ENCODE results near the gene CTDSPL. TPM values are rescaled to one million over a fixed set of nuclear protein-coding genes. Genes with fewer than 3 reads are reported as not detected.
A peak's percentile ranks its signal among the peaks of the same experiment; 100 is the strongest.

The CTDSPL gene
- total and polyA plus RNA-seq, 2 of the 13 experiments (the other 11 are each of a cell fraction or from before 2014, with no cell fraction given): 26.1 to 142 TPM

DNA sequence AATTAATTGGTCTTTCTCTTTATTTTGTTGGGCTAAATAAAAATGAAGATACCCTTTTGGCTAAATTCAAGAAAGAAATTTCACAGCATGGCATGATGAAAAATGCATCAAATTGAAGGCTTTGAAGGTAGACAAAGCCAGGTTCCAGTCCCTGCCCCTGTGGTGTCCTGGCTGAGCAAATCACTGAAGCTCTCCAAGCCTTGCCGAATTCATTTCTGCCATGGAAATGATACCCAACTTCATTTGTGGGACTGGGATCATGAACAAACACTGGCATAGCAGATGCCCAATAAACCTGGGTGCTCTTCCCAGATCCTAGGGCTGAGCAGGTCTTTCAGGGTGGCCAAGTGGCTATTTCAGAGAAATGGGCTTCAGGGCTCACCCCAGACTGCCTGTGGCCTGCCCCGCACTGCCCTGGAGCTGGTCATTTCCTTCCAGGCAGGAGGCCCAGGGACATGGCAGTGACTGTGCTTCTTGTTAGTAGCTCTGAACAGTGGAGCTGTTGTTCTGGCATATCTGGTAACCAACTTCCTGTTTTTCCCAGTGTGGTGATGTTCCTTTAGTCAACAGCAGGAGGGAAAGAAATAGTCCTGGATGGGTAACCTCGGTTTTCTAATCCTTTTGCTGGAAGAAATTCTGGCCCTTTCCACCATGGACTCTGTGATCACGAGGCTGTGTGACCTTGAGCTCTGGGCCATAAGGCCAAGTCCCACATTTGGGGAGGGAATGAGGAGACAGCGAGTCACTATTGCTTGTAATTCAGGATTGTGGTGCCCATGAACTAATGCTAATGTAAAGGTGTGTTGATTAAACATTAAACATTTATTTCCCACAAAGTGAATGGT is 47.6 kb downstream of the CTDSPL start (continued):
- TF ChIP-seq ZNF788 (CRISPR knock-in tag; IDR thresholded peaks at IDR 0.05; ENCODE audit: borderline replicate concordance) (no peak; the same call in 1 of the 2 replicates), ZNF572 (CRISPR knock-in tag; IDR thresholded peaks at IDR 0.05) (no peak), GABPB1 (CRISPR knock-in tag; IDR thresholded peaks at IDR 0.05) (peak; percentile 61), HOXD1 (CRISPR knock-in tag; IDR thresholded peaks at IDR 0.05) (peak; percentile 12; the same call in 1 of the 2 replicates), FOXC1 (CRISPR knock-in tag; IDR thresholded peaks at IDR 0.05; ENCODE audit: borderline replicate concordance) (no peak), JARID2 (CRISPR knock-in tag; IDR thresholded peaks at IDR 0.05; ENCODE audit: insufficient replicate concordance) (peak; percentile 41), GPN1 (CRISPR knock-in tag; IDR thresholded peaks at IDR 0.05; ENCODE audit: borderline replicate concordance) (no peak), CBX5 (CRISPR knock-in tag; IDR thresholded peaks at IDR 0.05; ENCODE audit: borderline replicate concordance) (peak; percentile 71; the same call in 1 of the 2 replicates), ZNF776 (CRISPR knock-in tag; IDR thresholded peaks at IDR 0.05) (no peak), ZNF143 (CRISPR knock-in tag; IDR thresholded peaks at IDR 0.05) (no peak), GATA4 (IDR thresholded peaks at IDR 0.05; ENCODE audit: borderline replicate concordance, low read depth) (peak; percentile 65; the same call in 1 of the 2 replicates), ZNF550 (CRISPR knock-in tag; IDR thresholded peaks at IDR 0.05; ENCODE audit: borderline replicate concordance) (no peak), AHR (CRISPR knock-in tag; IDR thresholded peaks at IDR 0.05) (0 out of 2 replicates have a peak, but pooled peaks have one; percentile 42), PHF5A (CRISPR knock-in tag; IDR thresholded peaks at IDR 0.05; ENCODE audit: low read depth, unreplicated experiment) (peak; percentile 64), SP1 (IDR thresholded peaks at IDR 0.05) (no peak), SP1 (CRISPR knock-in tag; IDR thresholded peaks at IDR 0.05) (peak; percentile 23; the same call in 1 of the 2 replicates)
- TF ChIP-seq, protein P1, sequence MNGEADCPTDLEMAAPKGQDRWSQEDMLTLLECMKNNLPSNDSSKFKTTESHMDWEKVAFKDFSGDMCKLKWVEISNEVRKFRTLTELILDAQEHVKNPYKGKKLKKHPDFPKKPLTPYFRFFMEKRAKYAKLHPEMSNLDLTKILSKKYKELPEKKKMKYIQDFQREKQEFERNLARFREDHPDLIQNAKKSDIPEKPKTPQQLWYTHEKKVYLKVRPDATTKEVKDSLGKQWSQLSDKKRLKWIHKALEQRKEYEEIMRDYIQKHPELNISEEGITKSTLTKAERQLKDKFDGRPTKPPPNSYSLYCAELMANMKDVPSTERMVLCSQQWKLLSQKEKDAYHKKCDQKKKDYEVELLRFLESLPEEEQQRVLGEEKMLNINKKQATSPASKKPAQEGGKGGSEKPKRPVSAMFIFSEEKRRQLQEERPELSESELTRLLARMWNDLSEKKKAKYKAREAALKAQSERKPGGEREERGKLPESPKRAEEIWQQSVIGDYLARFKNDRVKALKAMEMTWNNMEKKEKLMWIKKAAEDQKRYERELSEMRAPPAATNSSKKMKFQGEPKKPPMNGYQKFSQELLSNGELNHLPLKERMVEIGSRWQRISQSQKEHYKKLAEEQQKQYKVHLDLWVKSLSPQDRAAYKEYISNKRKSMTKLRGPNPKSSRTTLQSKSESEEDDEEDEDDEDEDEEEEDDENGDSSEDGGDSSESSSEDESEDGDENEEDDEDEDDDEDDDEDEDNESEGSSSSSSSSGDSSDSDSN (CRISPR knock-in tag; IDR thresholded peaks at IDR 0.05): 0 out of 2 replicates have a peak, but pooled peaks have one; percentile 17
- TF ChIP-seq, protein P2, sequence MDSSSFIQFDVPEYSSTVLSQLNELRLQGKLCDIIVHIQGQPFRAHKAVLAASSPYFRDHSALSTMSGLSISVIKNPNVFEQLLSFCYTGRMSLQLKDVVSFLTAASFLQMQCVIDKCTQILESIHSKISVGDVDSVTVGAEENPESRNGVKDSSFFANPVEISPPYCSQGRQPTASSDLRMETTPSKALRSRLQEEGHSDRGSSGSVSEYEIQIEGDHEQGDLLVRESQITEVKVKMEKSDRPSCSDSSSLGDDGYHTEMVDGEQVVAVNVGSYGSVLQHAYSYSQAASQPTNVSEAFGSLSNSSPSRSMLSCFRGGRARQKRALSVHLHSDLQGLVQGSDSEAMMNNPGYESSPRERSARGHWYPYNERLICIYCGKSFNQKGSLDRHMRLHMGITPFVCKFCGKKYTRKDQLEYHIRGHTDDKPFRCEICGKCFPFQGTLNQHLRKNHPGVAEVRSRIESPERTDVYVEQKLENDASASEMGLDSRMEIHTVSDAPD (CRISPR knock-in tag; IDR thresholded peaks at IDR 0.05): peak; percentile 67
- TF ChIP-seq, protein P3, sequence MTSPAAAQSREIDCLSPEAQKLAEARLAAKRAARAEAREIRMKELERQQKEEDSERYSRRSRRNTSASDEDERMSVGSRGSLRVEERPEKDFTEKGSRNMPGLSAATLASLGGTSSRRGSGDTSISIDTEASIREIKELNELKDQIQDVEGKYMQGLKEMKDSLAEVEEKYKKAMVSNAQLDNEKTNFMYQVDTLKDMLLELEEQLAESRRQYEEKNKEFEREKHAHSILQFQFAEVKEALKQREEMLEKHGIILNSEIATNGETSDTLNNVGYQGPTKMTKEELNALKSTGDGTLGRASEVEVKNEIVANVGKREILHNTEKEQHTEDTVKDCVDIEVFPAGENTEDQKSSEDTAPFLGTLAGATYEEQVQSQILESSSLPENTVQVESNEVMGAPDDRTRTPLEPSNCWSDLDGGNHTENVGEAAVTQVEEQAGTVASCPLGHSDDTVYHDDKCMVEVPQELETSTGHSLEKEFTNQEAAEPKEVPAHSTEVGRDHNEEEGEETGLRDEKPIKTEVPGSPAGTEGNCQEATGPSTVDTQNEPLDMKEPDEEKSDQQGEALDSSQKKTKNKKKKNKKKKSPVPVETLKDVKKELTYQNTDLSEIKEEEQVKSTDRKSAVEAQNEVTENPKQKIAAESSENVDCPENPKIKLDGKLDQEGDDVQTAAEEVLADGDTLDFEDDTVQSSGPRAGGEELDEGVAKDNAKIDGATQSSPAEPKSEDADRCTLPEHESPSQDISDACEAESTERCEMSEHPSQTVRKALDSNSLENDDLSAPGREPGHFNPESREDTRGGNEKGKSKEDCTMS (CRISPR knock-in tag; conservative IDR thresholded peaks at IDR 0.05): no peak
- TF ChIP-seq, protein P4, sequence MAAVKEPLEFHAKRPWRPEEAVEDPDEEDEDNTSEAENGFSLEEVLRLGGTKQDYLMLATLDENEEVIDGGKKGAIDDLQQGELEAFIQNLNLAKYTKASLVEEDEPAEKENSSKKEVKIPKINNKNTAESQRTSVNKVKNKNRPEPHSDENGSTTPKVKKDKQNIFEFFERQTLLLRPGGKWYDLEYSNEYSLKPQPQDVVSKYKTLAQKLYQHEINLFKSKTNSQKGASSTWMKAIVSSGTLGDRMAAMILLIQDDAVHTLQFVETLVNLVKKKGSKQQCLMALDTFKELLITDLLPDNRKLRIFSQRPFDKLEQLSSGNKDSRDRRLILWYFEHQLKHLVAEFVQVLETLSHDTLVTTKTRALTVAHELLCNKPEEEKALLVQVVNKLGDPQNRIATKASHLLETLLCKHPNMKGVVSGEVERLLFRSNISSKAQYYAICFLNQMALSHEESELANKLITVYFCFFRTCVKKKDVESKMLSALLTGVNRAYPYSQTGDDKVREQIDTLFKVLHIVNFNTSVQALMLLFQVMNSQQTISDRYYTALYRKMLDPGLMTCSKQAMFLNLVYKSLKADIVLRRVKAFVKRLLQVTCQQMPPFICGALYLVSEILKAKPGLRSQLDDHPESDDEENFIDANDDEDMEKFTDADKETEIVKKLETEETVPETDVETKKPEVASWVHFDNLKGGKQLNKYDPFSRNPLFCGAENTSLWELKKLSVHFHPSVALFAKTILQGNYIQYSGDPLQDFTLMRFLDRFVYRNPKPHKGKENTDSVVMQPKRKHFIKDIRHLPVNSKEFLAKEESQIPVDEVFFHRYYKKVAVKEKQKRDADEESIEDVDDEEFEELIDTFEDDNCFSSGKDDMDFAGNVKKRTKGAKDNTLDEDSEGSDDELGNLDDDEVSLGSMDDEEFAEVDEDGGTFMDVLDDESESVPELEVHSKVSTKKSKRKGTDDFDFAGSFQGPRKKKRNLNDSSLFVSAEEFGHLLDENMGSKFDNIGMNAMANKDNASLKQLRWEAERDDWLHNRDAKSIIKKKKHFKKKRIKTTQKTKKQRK (IDR thresholded peaks at IDR 0.05; ENCODE audit: low read length): no peak

Data from HepG2 (cell line).